22Rv1 (cell line): Measurements from ENCODE around the gene PDE4DIP.
"Not testable (repeated sequence)": the region's sequence is repeated elsewhere in the genome, so short reads cannot be mapped to it uniquely, and the experiment has no call there.

Experiments
- CTCF ChIP-seq: fragments of 450-650 bp; IDR thresholded peaks from 2 replicates; pipeline ENCODE4 v1.5.1; 2017; ENCODE audit warnings: mild to moderate bottlenecking
- ZFX ChIP-seq: fragments of 450-650 bp; IDR thresholded peaks from 2 replicates; pipeline ENCODE4 v1.6.1; 2017; ENCODE audit warnings: antibody characterized with exemption, borderline replicate concordance

DNA sequence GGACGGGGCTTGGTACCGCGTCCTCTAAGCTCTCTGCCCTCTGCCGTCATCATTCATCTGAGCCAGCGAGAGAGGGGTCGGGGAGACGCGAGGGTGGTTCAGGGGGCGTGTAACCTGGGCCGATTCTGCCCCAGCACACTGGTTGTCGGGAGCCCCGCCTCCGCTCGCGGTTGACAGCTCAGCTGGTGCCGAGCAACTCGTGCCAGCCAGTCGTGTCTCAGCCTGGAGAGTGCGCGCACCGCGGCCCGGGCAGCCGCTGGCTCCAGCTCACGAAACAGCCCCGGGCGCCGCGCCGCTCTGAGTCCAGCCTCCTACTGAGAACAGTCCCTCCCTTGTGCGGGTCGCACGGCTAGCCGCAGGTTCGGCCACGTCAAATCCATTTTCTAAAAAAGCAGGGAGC, at the start of gene PDE4DIP:
- not testable (repeated sequence) for TF ChIP-seq CTCF, ZFX
